SHP77 treated with DMSO at 0.1 percent for 48 hours (cell line): Measurements from ENCODE around the gene CD3D.

ENCODE experiments used
- DNase-seq: peaks from one replicate; lab custom pipeline; 2025; lab: John Stamatoyannopoulos, UW

The CD3D gene

DNA sequence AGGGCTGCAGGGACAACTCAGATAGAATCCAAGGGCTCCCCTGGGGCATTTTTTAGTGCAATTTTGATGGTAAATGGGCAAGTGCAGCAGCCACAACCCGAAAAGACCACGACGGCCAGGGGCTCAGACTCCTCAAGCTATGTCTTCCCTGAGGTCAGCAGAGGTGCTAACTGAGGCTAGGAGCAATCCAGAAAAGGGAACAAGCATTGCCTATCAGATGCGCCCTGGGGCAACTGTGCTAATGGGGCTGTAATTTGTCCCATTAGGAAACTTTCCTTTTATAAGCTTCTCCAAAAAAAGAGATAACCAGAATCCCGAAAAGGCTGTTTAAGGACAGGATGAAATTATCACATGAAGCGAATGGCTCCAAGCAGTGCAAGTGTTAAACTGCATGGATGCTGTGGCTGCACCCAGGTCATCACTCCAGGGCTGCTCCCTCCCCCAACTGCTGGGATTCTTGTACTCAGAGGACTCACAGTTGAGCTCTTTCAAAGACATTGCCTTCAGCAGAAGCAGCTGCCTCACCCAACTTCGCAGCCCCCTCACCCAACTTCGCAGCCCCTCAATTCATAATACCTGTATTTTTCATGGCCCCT lies 40.8 kb downstream of the CD3D start:
- no peak for DNase-seq

DNA sequence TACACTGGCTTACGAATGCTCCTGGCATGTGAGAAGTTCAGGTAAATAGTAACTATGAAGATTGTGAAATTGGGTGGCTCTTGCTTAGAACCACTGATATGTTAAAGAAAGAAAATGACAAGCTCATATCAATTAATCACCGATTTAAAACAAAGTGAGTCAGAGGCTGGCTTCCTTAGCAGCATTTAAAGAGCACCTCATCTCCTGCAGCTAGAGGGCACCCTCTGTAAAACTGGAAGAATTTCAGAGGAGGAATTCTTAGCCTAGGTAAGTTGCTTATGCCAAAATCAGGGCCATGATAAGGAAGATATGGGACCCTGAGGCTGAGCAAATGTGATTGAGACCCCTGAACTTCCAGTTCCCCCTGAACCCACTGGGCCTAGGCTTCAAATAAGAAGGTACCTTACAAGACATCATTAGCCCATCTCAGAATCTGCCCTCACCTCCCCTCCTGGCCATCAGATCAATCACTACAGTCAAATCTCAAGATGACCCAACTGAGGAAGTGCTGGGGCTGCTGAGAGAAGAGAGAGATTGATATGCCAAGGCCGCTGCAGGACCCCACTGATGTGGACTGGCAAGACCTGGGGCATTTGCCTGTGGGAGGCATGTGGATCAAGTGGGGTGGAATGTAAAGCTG lies 46.6 kb downstream of the CD3D start:
- no peak for DNase-seq

DNA sequence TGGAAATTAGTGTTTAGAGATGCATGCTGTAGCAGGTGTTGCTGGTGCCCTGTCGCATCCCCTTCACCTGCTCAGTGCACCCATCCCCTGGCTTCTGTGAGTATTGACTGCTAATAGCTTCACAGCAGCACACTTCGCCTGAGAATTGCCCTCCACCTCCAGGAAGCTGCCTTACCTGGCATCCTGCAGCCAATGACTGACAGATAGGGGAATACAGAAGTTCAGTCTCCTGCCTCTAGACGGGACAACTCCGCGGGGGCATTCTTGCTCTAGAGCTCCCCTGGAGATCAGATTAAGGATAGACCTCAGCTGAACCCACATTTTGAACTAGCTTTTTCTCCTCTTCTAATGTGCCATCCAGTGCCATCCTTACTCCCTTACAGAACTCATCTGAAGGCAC lies 47.3 kb downstream of the CD3D start:
- no peak for DNase-seq

DNA sequence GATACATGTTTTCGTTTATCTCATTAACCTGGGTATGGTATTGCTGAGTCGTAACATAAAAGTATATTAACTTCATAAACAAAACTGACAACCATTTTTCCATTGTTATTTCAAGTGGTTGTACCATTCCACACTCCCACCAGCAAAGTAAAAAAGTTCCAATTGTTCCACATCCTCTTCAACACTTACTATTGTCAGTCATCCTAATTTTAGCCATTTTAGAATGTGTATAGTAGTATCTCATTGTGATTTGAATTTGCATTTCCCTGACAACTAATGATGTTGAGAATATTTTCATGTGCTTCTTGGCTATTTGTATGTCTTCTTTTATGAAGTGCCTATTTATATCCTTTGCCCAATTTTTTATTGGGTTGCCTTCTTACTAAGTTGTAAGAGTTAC lies 48.5 kb downstream of the CD3D start:
- DNase-seq = no peak

- no peak for DNase-seq
Measured at GRCh38 chr11:118291477-118292135, 50.9 kb downstream of the CD3D start.

DNA sequence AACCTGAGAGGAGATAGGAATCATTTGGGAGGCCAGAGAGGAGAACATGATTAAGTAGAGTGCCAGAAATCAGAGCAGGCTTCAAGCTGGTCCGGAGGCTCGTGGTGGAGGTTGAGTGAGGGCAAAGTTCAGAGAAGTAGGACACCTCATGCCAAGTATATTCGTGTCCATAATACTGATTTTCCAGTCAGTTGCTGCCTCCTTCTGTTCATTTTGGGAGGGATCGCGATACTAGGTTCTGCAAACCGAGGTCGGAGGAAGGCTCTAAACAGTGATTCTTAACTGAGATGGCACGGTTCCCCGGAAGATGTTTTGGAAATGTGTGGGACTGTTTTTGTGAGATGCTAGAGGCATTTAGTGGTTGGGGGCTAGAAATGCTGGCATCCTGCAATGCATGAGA lies 51.6 kb downstream of the CD3D start:
- no peak for DNase-seq

DNA sequence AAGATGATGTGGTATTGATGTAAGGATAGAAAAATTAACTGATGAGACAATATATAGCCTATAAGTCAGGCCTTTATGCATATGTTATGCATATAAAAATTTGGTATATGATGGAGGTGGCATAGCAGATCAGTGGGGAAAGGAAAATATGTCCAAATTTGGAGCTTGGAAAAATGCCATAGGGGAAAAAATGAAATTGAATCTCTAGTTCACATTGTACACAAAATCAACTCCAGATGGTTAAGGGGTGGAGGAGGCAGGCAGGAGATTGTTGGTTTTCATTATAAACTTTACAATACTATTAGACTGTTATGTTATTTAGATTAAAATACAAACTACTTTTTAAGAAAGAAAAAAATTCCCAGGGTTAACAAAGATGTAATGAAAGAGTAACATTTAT lies 53.1 kb downstream of the CD3D start:
- DNase-seq = no peak
